ENCODE data around the gene COMT. TPM values are rescaled to one million over a fixed set of nuclear protein-coding genes. Genes with fewer than 3 reads are reported as not detected.
A peak's percentile ranks its signal among the peaks of the same experiment; 100 is the strongest.

The COMT gene
- 94.8 TPM for polyA plus RNA-seq (2013, experiment 1 of 2)
- 77.3 TPM for polyA plus RNA-seq (2013, experiment 2 of 2)

DNA sequence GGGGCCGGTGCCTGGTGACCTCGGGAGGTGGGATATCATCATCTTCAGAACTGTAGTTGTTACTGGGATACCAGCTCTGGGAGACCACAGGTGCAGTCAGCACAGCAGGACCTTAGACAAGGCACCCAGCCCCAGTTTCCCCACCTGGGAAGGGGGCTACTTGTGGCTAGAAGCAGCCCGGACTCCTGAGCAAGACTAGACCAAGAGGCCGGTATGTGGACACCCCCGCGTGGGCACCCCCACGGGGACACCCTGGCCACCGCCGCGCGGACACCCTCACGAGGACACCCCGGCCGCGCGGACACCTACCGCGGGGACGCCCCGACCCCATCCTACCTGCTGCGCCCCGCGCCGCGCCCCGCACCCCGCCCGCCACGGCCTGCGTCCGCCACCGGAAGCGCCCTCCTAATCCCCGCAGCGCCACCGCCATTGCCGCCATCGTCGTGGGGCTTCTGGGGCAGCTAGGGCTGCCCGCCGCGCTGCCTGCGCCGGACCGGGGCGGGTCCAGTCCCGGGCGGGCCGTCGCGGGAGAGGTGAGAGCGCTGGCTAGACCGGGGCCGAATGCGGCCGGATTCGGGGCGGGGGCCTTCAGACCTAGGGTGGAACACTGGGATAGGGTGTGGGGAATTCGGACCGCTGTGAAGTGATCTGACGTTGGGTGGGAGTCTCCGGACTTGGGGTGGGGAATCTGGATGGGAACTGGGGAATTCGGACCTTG lies at the start of gene COMT, which contains the start of gene TXNRD2:
Gene COMT (plus strand): TSS at position 408 of the 718 bp plus-strand sequence. CDS start 20,755 bp downstream, outside the sequence.
Gene TXNRD2 (minus strand): TSS at position 454 of the 718 bp plus-strand sequence. CDS start 15 bp downstream, at position 439.
- peaks cover 13% of the 10 kb centered on the region for H3K9me3 ChIP-seq (ENCODE audit: control insufficient read depth, low read length)
- 16 to 23% methylated on average over 36 to 42 of the region's 63 CpGs for WGBS, 2 experiments (ENCODE audit: insufficient coverage in 2 of 2)
- peaks cover 18% of the 10 kb centered on the region for H3K4me1 ChIP-seq (ENCODE audit: control insufficient read depth, insufficient read depth, low read length, poor library complexity, severe bottlenecking)
- peak within 1 kb of the TSS; percentile 97 for H3K27ac ChIP-seq (ENCODE audit: low read depth, low read length, severe bottlenecking)
- peaks cover 5% of the 10 kb centered on the region for H3K36me3 ChIP-seq (ENCODE audit: control insufficient read depth, insufficient read depth, low read length)
- peak within 1 kb of the TSS; percentile 58 for H3K4me3 ChIP-seq (ENCODE audit: extremely low read depth, insufficient read depth, low read length, poor library complexity, severe bottlenecking)

DNA sequence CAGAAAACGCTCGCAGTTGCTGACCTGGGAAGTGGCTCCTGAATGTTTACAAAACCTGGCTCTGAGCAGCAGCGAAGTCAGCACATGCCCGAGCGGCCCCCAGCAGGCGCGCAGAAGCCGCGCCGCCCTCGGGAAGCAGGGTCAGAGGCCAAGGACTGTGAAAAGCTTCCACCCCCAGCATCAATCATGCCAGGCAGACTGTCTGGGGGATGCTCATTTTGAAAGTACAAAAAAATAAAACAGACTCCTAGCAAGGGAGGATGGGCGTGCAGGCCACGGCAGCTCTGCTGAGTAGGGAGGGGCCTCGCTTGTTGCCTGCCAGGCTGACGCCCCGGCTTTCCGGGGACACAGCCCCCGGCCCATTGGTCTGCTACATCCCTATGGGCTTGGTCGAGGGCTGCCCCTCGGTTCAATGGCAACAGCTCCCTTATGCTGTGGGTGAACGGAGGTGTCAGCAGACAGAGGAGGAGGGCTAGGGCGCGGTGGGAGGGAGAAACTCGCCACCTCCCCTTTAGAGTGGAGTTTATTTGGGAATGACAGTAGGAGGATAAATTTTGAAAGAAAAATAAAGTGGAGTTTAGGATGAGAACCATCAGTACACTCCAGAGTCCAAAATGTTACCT lies 49.2 kb upstream of the COMT start:
- WGBS, 2 experiments (ENCODE audit: insufficient coverage in 2 of 2): 73% methylated on average over 17 to 21 of the region's 24 CpGs
- Histone ChIP-seq H3K36me3 (ENCODE audit: control insufficient read depth, insufficient read depth, low read length) (no peaks in the 10 kb centered on the region), H3K27ac (ENCODE audit: low read depth, low read length, severe bottlenecking) (peak overlapping the region; percentile 87), H3K9me3 (ENCODE audit: control insufficient read depth, low read length) (no peaks in the 10 kb centered on the region), H3K4me3 (ENCODE audit: extremely low read depth, insufficient read depth, low read length, poor library complexity, severe bottlenecking) (no peak overlapping the region), H3K4me1 (ENCODE audit: control insufficient read depth, insufficient read depth, low read length, poor library complexity, severe bottlenecking) (peaks cover 28% of the 10 kb centered on the region)

DNA sequence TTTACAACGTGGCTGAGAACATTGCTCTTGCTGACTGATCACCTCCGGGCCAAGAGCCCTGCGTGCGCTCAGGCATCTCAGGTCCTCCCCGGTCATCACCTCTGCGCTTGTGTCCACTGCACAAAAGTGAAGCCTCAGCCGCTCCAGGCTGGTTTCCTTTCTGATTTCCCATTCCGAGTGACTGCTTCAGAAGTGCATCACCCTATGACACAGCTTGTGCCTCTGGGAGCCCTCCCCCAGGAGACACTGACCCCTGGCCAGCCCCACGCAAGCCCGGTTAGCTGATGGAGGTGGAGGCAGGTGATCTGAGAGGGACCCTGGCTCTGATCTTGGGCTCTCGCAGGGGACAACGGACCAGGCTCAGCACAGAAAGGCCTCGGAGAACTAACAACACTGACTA lies 48.6 kb upstream of the COMT start:
- peaks cover 28% of the 10 kb centered on the region for H3K4me1 ChIP-seq (ENCODE audit: control insufficient read depth, insufficient read depth, low read length, poor library complexity, severe bottlenecking)
- no peaks in the 10 kb centered on the region for H3K9me3 ChIP-seq (ENCODE audit: control insufficient read depth, low read length)
- no peaks in the 10 kb centered on the region for H3K36me3 ChIP-seq (ENCODE audit: control insufficient read depth, insufficient read depth, low read length)
- WGBS, 2 experiments (ENCODE audit: insufficient coverage in 2 of 2): 91% methylated on average over 11 to 13 of the region's 13 CpGs
- H3K27ac ChIP-seq (ENCODE audit: low read depth, low read length, severe bottlenecking): no peak overlapping the region
- H3K4me3 ChIP-seq (ENCODE audit: extremely low read depth, insufficient read depth, low read length, poor library complexity, severe bottlenecking): no peak overlapping the region

DNA sequence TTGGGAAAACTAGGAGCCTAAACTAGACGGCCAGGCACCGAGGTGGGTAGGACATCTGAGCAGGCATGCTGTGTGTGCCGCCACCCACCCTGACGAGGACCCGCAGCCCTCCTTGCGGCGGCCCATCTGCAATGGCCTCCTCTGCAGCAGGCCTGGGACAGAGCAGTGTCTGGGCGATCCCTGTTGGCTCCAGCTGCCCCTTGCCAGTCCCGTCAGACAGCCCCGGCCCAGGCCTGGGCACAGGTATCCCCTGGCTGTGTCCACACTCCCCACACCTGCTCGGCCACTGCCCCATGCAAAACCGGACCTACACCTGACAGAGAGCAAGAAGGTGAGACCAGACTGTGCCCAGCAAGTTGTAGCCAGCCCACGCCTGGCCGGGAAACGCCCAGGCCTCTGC lies 48.2 kb upstream of the COMT start:
- H3K36me3 ChIP-seq (ENCODE audit: control insufficient read depth, insufficient read depth, low read length): no peaks in the 10 kb centered on the region
- no peak overlapping the region for H3K27ac ChIP-seq (ENCODE audit: low read depth, low read length, severe bottlenecking)
- H3K4me3 ChIP-seq (ENCODE audit: extremely low read depth, insufficient read depth, low read length, poor library complexity, severe bottlenecking): no peak overlapping the region
- H3K4me1 ChIP-seq (ENCODE audit: control insufficient read depth, insufficient read depth, low read length, poor library complexity, severe bottlenecking): peaks cover 28% of the 10 kb centered on the region
- H3K9me3 ChIP-seq (ENCODE audit: control insufficient read depth, low read length): no peaks in the 10 kb centered on the region
- 95 to 97% methylated on average over 10 to 14 of the region's 15 CpGs for WGBS, 2 experiments (ENCODE audit: insufficient coverage in 2 of 2)

DNA sequence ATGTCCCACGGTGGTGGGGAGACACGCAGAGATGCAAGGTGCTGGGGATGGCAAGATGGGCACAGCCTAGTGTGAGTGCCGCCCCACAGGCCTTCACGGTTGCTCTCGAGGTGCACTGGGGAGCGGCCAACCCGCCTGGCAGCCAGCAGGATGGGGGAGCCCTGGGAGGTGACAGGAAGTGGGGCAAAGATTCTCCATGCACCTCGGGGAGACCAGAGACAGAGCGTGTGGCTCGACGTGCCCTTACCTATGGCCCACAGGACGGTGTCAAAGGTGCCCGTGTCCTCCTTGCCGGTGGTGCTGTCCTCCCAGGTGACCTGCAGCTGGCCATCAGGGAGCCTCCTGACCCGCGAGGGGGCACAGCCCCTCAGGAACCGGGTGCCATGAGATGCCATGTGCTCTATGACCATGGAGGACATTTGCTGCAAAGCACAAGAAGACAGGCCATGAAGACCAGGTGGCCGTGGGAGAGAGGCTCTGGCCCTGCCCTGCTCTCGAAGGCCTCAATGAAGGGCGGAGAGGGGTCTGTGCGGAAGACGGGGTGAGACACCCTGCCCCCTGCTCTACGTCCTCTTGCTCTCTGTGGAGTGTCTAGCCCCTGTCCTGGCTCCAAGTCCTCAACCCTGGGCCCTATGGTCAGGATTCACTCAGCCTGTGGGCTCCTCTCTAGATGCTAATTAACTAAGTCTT lies 46.3 kb upstream of the COMT start:
- Histone ChIP-seq H3K4me3 (ENCODE audit: extremely low read depth, insufficient read depth, low read length, poor library complexity, severe bottlenecking) (no peak overlapping the region), H3K36me3 (ENCODE audit: control insufficient read depth, insufficient read depth, low read length) (no peaks in the 10 kb centered on the region), H3K9me3 (ENCODE audit: control insufficient read depth, low read length) (no peaks in the 10 kb centered on the region), H3K4me1 (ENCODE audit: control insufficient read depth, insufficient read depth, low read length, poor library complexity, severe bottlenecking) (peaks cover 28% of the 10 kb centered on the region), H3K27ac (ENCODE audit: low read depth, low read length, severe bottlenecking) (no peak overlapping the region)
- 97% methylated on average over 21 to 23 of the region's 23 CpGs for WGBS, 2 experiments (ENCODE audit: insufficient coverage in 2 of 2)

DNA sequence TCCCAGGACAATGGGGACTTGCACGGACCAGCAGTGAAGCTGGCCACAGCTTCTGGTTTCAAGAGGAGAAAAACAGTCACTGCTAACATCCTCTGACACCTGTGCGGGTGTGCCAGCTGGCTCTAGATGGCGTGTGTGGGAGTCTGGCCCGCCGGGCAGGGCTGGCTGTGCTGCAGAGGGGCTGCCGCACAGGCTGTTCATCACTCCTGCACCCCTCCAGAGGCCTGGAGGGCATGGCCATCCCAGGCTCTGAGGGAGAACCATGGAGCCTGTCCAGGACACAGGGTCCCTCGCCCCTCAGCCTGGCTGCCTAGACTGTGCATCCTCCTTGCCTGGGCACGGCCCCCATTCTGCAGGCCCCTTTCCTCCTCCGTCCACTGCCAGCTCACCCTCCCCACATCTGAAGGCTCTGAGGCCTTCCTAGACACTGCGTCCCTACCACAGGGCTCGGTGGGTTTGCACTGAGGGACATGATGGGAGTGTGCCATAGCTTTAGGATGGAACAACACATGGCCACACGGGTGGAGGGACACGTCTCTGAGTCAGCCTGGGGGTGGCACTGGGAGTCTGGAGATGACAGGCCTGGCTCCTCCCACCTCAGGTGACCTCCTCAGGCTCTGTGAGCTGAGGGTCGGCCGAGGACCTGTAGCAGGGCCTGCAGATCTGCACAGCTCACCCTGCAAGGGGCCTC lies 44.8 kb upstream of the COMT start:
- WGBS, 2 experiments (ENCODE audit: insufficient coverage in 2 of 2): 93 to 94% methylated on average over 11 to 12 of the region's 15 CpGs

GRCh38 chr22:19897726-19898125 lies 43.8 kb upstream of the COMT start:
- H3K4me3 ChIP-seq (ENCODE audit: extremely low read depth, insufficient read depth, low read length, poor library complexity, severe bottlenecking): no peak overlapping the region
- no peaks in the 10 kb centered on the region for H3K9me3 ChIP-seq (ENCODE audit: control insufficient read depth, low read length)
- WGBS, 2 experiments (ENCODE audit: insufficient coverage in 2 of 2): 92 to 93% methylated on average over 13 to 16 of the region's 16 CpGs
- H3K27ac ChIP-seq (ENCODE audit: low read depth, low read length, severe bottlenecking): no peak overlapping the region
- H3K36me3 ChIP-seq (ENCODE audit: control insufficient read depth, insufficient read depth, low read length): no peaks in the 10 kb centered on the region
- peaks cover 21% of the 10 kb centered on the region for H3K4me1 ChIP-seq (ENCODE audit: control insufficient read depth, insufficient read depth, low read length, poor library complexity, severe bottlenecking)

More for the DNA sequence above, 44.8 kb upstream of the COMT start:
- Histone ChIP-seq H3K9me3 (ENCODE audit: control insufficient read depth, low read length) (no peaks in the 10 kb centered on the region), H3K4me1 (ENCODE audit: control insufficient read depth, insufficient read depth, low read length, poor library complexity, severe bottlenecking) (peaks cover 21% of the 10 kb centered on the region), H3K27ac (ENCODE audit: low read depth, low read length, severe bottlenecking) (no peak overlapping the region), H3K4me3 (ENCODE audit: extremely low read depth, insufficient read depth, low read length, poor library complexity, severe bottlenecking) (no peak overlapping the region), H3K36me3 (ENCODE audit: control insufficient read depth, insufficient read depth, low read length) (no peaks in the 10 kb centered on the region)

GRCh38 chr22:19898145-19898544 lies 43.4 kb upstream of the COMT start:
- WGBS, 2 experiments (ENCODE audit: insufficient coverage in 2 of 2): 92 to 100% methylated on average over 5 to 6 of the region's 7 CpGs
- H3K9me3 ChIP-seq (ENCODE audit: control insufficient read depth, low read length): no peaks in the 10 kb centered on the region

GRCh38 chr22:19898831-19899567 lies 42.6 kb upstream of the COMT start:
- 92 to 95% methylated on average over 14 of the region's 16 CpGs for WGBS, 2 experiments (ENCODE audit: insufficient coverage in 2 of 2)
- Histone ChIP-seq H3K4me3 (ENCODE audit: extremely low read depth, insufficient read depth, low read length, poor library complexity, severe bottlenecking) (no peak overlapping the region), H3K36me3 (ENCODE audit: control insufficient read depth, insufficient read depth, low read length) (no peaks in the 10 kb centered on the region), H3K9me3 (ENCODE audit: control insufficient read depth, low read length) (no peaks in the 10 kb centered on the region), H3K4me1 (ENCODE audit: control insufficient read depth, insufficient read depth, low read length, poor library complexity, severe bottlenecking) (peaks cover 26% of the 10 kb centered on the region), H3K27ac (ENCODE audit: low read depth, low read length, severe bottlenecking) (no peak overlapping the region)

More at GRCh38 chr22:19898145-19898544, 43.4 kb upstream of the COMT start:
- no peak overlapping the region for H3K4me3 ChIP-seq (ENCODE audit: extremely low read depth, insufficient read depth, low read length, poor library complexity, severe bottlenecking)
- peaks cover 21% of the 10 kb centered on the region for H3K4me1 ChIP-seq (ENCODE audit: control insufficient read depth, insufficient read depth, low read length, poor library complexity, severe bottlenecking)
- no peak overlapping the region for H3K27ac ChIP-seq (ENCODE audit: low read depth, low read length, severe bottlenecking)
- no peaks in the 10 kb centered on the region for H3K36me3 ChIP-seq (ENCODE audit: control insufficient read depth, insufficient read depth, low read length)
